ENCODE measurements around the gene AGBL4. TPM values are rescaled to one million over a fixed set of nuclear protein-coding genes. Genes with fewer than 3 reads are reported as not detected.

Gene AGBL4
- total and polyA plus RNA-seq, 2 donors = 0.18 to 0.24 TPM

DNA sequence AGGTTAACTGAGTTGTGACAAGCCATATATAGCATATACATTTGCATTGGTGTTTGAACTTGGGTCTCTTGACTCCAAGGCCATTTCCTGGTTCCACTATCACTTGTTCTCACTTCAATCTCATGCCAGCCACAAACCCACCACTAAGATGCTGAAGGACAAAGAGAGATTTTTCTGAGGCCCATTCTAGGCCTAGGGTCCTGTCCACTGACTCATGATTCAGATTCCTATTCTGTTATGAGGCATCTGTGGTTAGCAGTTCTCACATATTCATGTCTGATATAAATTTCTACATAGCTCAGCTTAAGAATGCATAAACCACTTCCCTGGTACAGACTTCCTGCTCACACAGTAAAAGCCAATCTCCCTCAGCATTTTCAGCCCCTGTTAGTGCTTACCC, 921.0 kb downstream of the AGBL4 start:
- DNase-seq (ENCODE audit: low read depth in 6 of 9, low spot score in 9 of 9) = no peak
- no peak overlapping the region for H3K4me3 ChIP-seq (ENCODE audit: low read length in 2 of 2)
- H3K27ac ChIP-seq (ENCODE audit: low read depth in 1 of 2, low read length in 1 of 2) = no peak overlapping the region
- no peaks in the 10 kb centered on the region for H3K9me3 ChIP-seq (ENCODE audit: control insufficient read depth in 2 of 2, insufficient read depth in 1 of 2, low read length in 1 of 2)
- H3K27me3 ChIP-seq (ENCODE audit: control insufficient read depth in 2 of 2, insufficient read depth in 1 of 2, low read length in 1 of 2) = no peaks in the 10 kb centered on the region
- no peaks in the 10 kb centered on the region for H3K36me3 ChIP-seq (ENCODE audit: control insufficient read depth in 2 of 2, insufficient read depth in 2 of 2, low read length in 1 of 2)
- no peaks in the 10 kb centered on the region for H3K4me1 ChIP-seq (ENCODE audit: control insufficient read depth in 2 of 2, insufficient read depth in 2 of 2, low read length in 2 of 2)

DNA sequence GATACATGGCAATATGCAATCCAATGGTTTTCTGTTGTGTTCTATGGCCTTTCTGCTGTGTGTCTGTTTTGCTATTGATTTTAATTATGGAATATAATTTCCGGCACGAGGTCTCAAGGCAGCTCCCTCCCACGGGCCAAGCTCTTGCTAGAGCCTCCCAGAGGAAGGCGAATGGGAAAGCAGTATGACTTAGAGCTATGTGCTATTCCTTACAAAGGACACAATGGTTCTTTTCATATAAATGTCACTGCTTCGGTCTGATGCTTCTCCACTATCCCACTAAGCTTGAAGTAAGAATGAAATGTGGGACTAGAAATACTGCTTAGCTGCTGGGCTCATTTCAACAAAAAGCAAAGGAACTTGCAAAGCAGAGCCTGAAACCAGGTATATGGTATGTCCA, 924.9 kb downstream of the AGBL4 start:
- H3K4me3 ChIP-seq (ENCODE audit: low read length in 2 of 2) = no peak overlapping the region
- H3K4me1 ChIP-seq (ENCODE audit: control insufficient read depth in 2 of 2, insufficient read depth in 2 of 2, low read length in 2 of 2) = no peaks in the 10 kb centered on the region
- H3K9me3 ChIP-seq (ENCODE audit: control insufficient read depth in 2 of 2, insufficient read depth in 1 of 2, low read length in 1 of 2) = no peaks in the 10 kb centered on the region
- WGBS = 93% methylated on average over 5 of the region's 5 CpGs
- no peaks in the 10 kb centered on the region for H3K27me3 ChIP-seq (ENCODE audit: control insufficient read depth in 2 of 2, insufficient read depth in 1 of 2, low read length in 1 of 2)
- no peak overlapping the region for H3K27ac ChIP-seq (ENCODE audit: low read depth in 1 of 2, low read length in 1 of 2)
- no peaks in the 10 kb centered on the region for H3K36me3 ChIP-seq (ENCODE audit: control insufficient read depth in 2 of 2, insufficient read depth in 2 of 2, low read length in 1 of 2)
- no peak for DNase-seq (ENCODE audit: low read depth in 6 of 9, low spot score in 9 of 9)

GRCh38 chr1:49086327-49086726, 937.4 kb downstream of the AGBL4 start:
- no peak for DNase-seq (ENCODE audit: low read depth in 6 of 9, low spot score in 9 of 9)
- no peaks in the 10 kb centered on the region for H3K36me3 ChIP-seq (ENCODE audit: control insufficient read depth in 2 of 2, insufficient read depth in 2 of 2, low read length in 1 of 2)
- peaks cover 0 to 5% of the 10 kb centered on the region in 2 donors for H3K9me3 ChIP-seq (ENCODE audit: control insufficient read depth in 2 of 2, insufficient read depth in 1 of 2, low read length in 1 of 2)
- 98% methylated on average over 2 of the region's 2 CpGs for WGBS
- H3K4me1 ChIP-seq (ENCODE audit: control insufficient read depth in 2 of 2, insufficient read depth in 2 of 2, low read length in 2 of 2) = no peaks in the 10 kb centered on the region
- no peak overlapping the region for H3K4me3 ChIP-seq (ENCODE audit: low read length in 2 of 2)
- no peak overlapping the region for H3K27ac ChIP-seq (ENCODE audit: low read depth in 1 of 2, low read length in 1 of 2)
- no peaks in the 10 kb centered on the region for H3K27me3 ChIP-seq (ENCODE audit: control insufficient read depth in 2 of 2, insufficient read depth in 1 of 2, low read length in 1 of 2)

GRCh38 chr1:49085079-49085478, 938.7 kb downstream of the AGBL4 start:
- no peak for DNase-seq (ENCODE audit: low read depth in 6 of 9, low spot score in 9 of 9)
- Histone ChIP-seq H3K9me3 (ENCODE audit: control insufficient read depth in 2 of 2, insufficient read depth in 1 of 2, low read length in 1 of 2) (peaks cover 0 to 5% of the 10 kb centered on the region in 2 donors), H3K27ac (ENCODE audit: low read depth in 1 of 2, low read length in 1 of 2) (no peak overlapping the region), H3K36me3 (ENCODE audit: control insufficient read depth in 2 of 2, insufficient read depth in 2 of 2, low read length in 1 of 2) (no peaks in the 10 kb centered on the region), H3K4me1 (ENCODE audit: control insufficient read depth in 2 of 2, insufficient read depth in 2 of 2, low read length in 2 of 2) (no peaks in the 10 kb centered on the region), H3K4me3 (ENCODE audit: low read length in 2 of 2) (no peak overlapping the region), H3K27me3 (ENCODE audit: control insufficient read depth in 2 of 2, insufficient read depth in 1 of 2, low read length in 1 of 2) (no peaks in the 10 kb centered on the region)
- 92% methylated on average over 3 of the region's 3 CpGs for WGBS

GRCh38 chr1:49060766-49061165, 963.0 kb downstream of the AGBL4 start:
- no peaks in the 10 kb centered on the region for H3K4me1 ChIP-seq (ENCODE audit: control insufficient read depth in 2 of 2, insufficient read depth in 2 of 2, low read length in 2 of 2)
- H3K27ac ChIP-seq (ENCODE audit: low read depth in 1 of 2, low read length in 1 of 2) = no peak overlapping the region
- 96% methylated on average over 1 of the region's 1 CpG for WGBS
- no peak for DNase-seq (ENCODE audit: low read depth in 6 of 9, low spot score in 9 of 9)
- no peaks in the 10 kb centered on the region for H3K36me3 ChIP-seq (ENCODE audit: control insufficient read depth in 2 of 2, insufficient read depth in 2 of 2, low read length in 1 of 2)
- H3K27me3 ChIP-seq (ENCODE audit: control insufficient read depth in 2 of 2, insufficient read depth in 1 of 2, low read length in 1 of 2) = no peaks in the 10 kb centered on the region
- no peak overlapping the region for H3K4me3 ChIP-seq (ENCODE audit: low read length in 2 of 2)
- no peaks in the 10 kb centered on the region for H3K9me3 ChIP-seq (ENCODE audit: control insufficient read depth in 2 of 2, insufficient read depth in 1 of 2, low read length in 1 of 2)

- no peak overlapping the region for H3K27ac ChIP-seq (ENCODE audit: low read depth in 1 of 2, low read length in 1 of 2)
- no peaks in the 10 kb centered on the region for H3K36me3 ChIP-seq (ENCODE audit: control insufficient read depth in 2 of 2, insufficient read depth in 2 of 2, low read length in 1 of 2)
- DNase-seq (ENCODE audit: low read depth in 6 of 9, low spot score in 9 of 9) = no peak
- no peak overlapping the region for H3K4me3 ChIP-seq (ENCODE audit: low read length in 2 of 2)
- WGBS = 95% methylated on average over 3 of the region's 3 CpGs
- H3K4me1 ChIP-seq (ENCODE audit: control insufficient read depth in 2 of 2, insufficient read depth in 2 of 2, low read length in 2 of 2) = no peaks in the 10 kb centered on the region
- H3K9me3 ChIP-seq (ENCODE audit: control insufficient read depth in 2 of 2, insufficient read depth in 1 of 2, low read length in 1 of 2) = no peaks in the 10 kb centered on the region
- H3K27me3 ChIP-seq (ENCODE audit: control insufficient read depth in 2 of 2, insufficient read depth in 1 of 2, low read length in 1 of 2) = no peaks in the 10 kb centered on the region
Observed at GRCh38 chr1:49059087-49059486, 964.7 kb downstream of the AGBL4 start.

GRCh38 chr1:49052102-49052501, 971.7 kb downstream of the AGBL4 start:
- no peaks in the 10 kb centered on the region for H3K4me1 ChIP-seq (ENCODE audit: control insufficient read depth in 2 of 2, insufficient read depth in 2 of 2, low read length in 2 of 2)
- no peak for DNase-seq (ENCODE audit: low read depth in 6 of 9, low spot score in 9 of 9)
- H3K9me3 ChIP-seq (ENCODE audit: control insufficient read depth in 2 of 2, insufficient read depth in 1 of 2, low read length in 1 of 2) = no peaks in the 10 kb centered on the region
- H3K36me3 ChIP-seq (ENCODE audit: control insufficient read depth in 2 of 2, insufficient read depth in 2 of 2, low read length in 1 of 2) = no peaks in the 10 kb centered on the region
- H3K27ac ChIP-seq (ENCODE audit: low read depth in 1 of 2, low read length in 1 of 2) = no peak overlapping the region
- no peaks in the 10 kb centered on the region for H3K27me3 ChIP-seq (ENCODE audit: control insufficient read depth in 2 of 2, insufficient read depth in 1 of 2, low read length in 1 of 2)
- no peak overlapping the region for H3K4me3 ChIP-seq (ENCODE audit: low read length in 2 of 2)
- 89% methylated on average over 1 of the region's 1 CpG for WGBS

GRCh38 chr1:49051647-49052046, 972.1 kb downstream of the AGBL4 start:
- Histone ChIP-seq H3K27me3 (ENCODE audit: control insufficient read depth in 2 of 2, insufficient read depth in 1 of 2, low read length in 1 of 2) (no peaks in the 10 kb centered on the region), H3K27ac (ENCODE audit: low read depth in 1 of 2, low read length in 1 of 2) (no peak overlapping the region), H3K4me1 (ENCODE audit: control insufficient read depth in 2 of 2, insufficient read depth in 2 of 2, low read length in 2 of 2) (no peaks in the 10 kb centered on the region), H3K9me3 (ENCODE audit: control insufficient read depth in 2 of 2, insufficient read depth in 1 of 2, low read length in 1 of 2) (no peaks in the 10 kb centered on the region), H3K36me3 (ENCODE audit: control insufficient read depth in 2 of 2, insufficient read depth in 2 of 2, low read length in 1 of 2) (no peaks in the 10 kb centered on the region), H3K4me3 (ENCODE audit: low read length in 2 of 2) (no peak overlapping the region)
- DNase-seq (ENCODE audit: low read depth in 6 of 9, low spot score in 9 of 9) = no peak
- 89% methylated on average over 2 of the region's 2 CpGs for WGBS

- Histone ChIP-seq H3K4me3 (ENCODE audit: low read length in 2 of 2) (no peak overlapping the region), H3K4me1 (ENCODE audit: control insufficient read depth in 2 of 2, insufficient read depth in 2 of 2, low read length in 2 of 2) (no peaks in the 10 kb centered on the region), H3K36me3 (ENCODE audit: control insufficient read depth in 2 of 2, insufficient read depth in 2 of 2, low read length in 1 of 2) (no peaks in the 10 kb centered on the region), H3K9me3 (ENCODE audit: control insufficient read depth in 2 of 2, insufficient read depth in 1 of 2, low read length in 1 of 2) (no peaks in the 10 kb centered on the region), H3K27ac (ENCODE audit: low read depth in 1 of 2, low read length in 1 of 2) (no peak overlapping the region), H3K27me3 (ENCODE audit: control insufficient read depth in 2 of 2, insufficient read depth in 1 of 2, low read length in 1 of 2) (no peaks in the 10 kb centered on the region)
- DNase-seq (ENCODE audit: low read depth in 6 of 9, low spot score in 9 of 9) = no peak
- 88% methylated on average over 4 of the region's 4 CpGs for WGBS
Observed at GRCh38 chr1:49050041-49050440, 973.7 kb downstream of the AGBL4 start.

- no peaks in the 10 kb centered on the region for H3K4me1 ChIP-seq (ENCODE audit: control insufficient read depth in 2 of 2, insufficient read depth in 2 of 2, low read length in 2 of 2)
- H3K4me3 ChIP-seq (ENCODE audit: low read length in 2 of 2) = no peak overlapping the region
- H3K36me3 ChIP-seq (ENCODE audit: control insufficient read depth in 2 of 2, insufficient read depth in 2 of 2, low read length in 1 of 2) = no peaks in the 10 kb centered on the region
- H3K9me3 ChIP-seq (ENCODE audit: control insufficient read depth in 2 of 2, insufficient read depth in 1 of 2, low read length in 1 of 2) = no peaks in the 10 kb centered on the region
- WGBS = 80% methylated on average over 2 of the region's 2 CpGs
- H3K27me3 ChIP-seq (ENCODE audit: control insufficient read depth in 2 of 2, insufficient read depth in 1 of 2, low read length in 1 of 2) = no peaks in the 10 kb centered on the region
- H3K27ac ChIP-seq (ENCODE audit: low read depth in 1 of 2, low read length in 1 of 2) = no peak overlapping the region
- DNase-seq (ENCODE audit: low read depth in 6 of 9, low spot score in 9 of 9) = no peak
Observed at GRCh38 chr1:49048188-49048587, 975.6 kb downstream of the AGBL4 start.
